Nephron (organoid): Measurements from ENCODE around the gene SLC34A1.
"Not testable (repeated sequence)": the region's sequence is repeated elsewhere in the genome, so short reads cannot be mapped to it uniquely, and the experiment has no call there.

Source experiments
- H3K27ac Mint-ChIP-seq, 3 experiments: 2 replicates each; pipeline ENCODE4 v1.8.0; 2020; ENCODE audit warnings: mixed read lengths in 3 of 3, mild to moderate bottlenecking in 2 of 3, moderate library complexity in 1 of 3
- H3K27me3 Mint-ChIP-seq: 2 replicates; pipeline ENCODE4 v1.8.0; 2021; ENCODE audit warnings: low read depth, mild to moderate bottlenecking, moderate library complexity, mixed read lengths
- H3K36me3 Mint-ChIP-seq: 2 replicates; pipeline ENCODE4 v1.8.0; 2020; ENCODE audit warnings: low read depth, mixed read lengths
- H3K4me1 Mint-ChIP-seq: 2 replicates; pipeline ENCODE4 v1.8.0; 2020; ENCODE audit warnings: mixed read lengths
- H3K4me3 Mint-ChIP-seq, 3 experiments: 2 replicates each; pipeline ENCODE4 v1.8.0; 2020; ENCODE audit warnings: mild to moderate bottlenecking in 3 of 3, mixed read lengths in 3 of 3, moderate library complexity in 2 of 3
- H3K9me3 Mint-ChIP-seq: 2 replicates; pipeline ENCODE4 v1.8.0; 2020; ENCODE audit warnings: mixed read lengths
- CTCF ChIP-seq, 3 experiments: fragments of 200-600 bp; sonication (generic); IDR thresholded peaks; one replicate each; pipeline ENCODE4 v1.5.0; 2021; ENCODE audit warnings: antibody characterized with exemption in 3 of 3; ENCODE audit not compliant: unreplicated experiment in 3 of 3

Gene SLC34A1

GRCh38 chr5:177372034-177372896 lies 12.0 kb upstream of the SLC34A1 start:
- Mint-ChIP-seq H3K27ac (no peak overlapping the region), H3K27me3 (no peaks in the 10 kb centered on the region), H3K4me1 (peaks cover 22% of the 10 kb centered on the region), H3K4me3 (peak overlapping the region; percentile 71 to 78 (median 75)), H3K36me3 (peaks cover 3% of the 10 kb centered on the region), H3K9me3 (no peaks in the 10 kb centered on the region)
- TF ChIP-seq CTCF (IDR thresholded peaks at IDR 0.05; ENCODE audit: unreplicated experiment in 3 of 3), result no peak

GRCh38 chr5:177372910-177373309 lies 11.3 kb upstream of the SLC34A1 start:
- Mint-ChIP-seq H3K4me1 (peaks cover 22% of the 10 kb centered on the region), H3K9me3 (no peaks in the 10 kb centered on the region), H3K36me3 (peaks cover 3% of the 10 kb centered on the region), H3K27me3 (no peaks in the 10 kb centered on the region), H3K4me3 (peak overlapping the region; percentile 11 to 29 (median 16)), H3K27ac (no peak overlapping the region)
- TF ChIP-seq CTCF (IDR thresholded peaks at IDR 0.05; ENCODE audit: unreplicated experiment in 3 of 3), result no peak

GRCh38 chr5:177373806-177374205 lies 10.4 kb upstream of the SLC34A1 start:
- Mint-ChIP-seq H3K36me3 (peaks cover 3% of the 10 kb centered on the region), H3K9me3 (no peaks in the 10 kb centered on the region), H3K27me3 (peaks cover 4% of the 10 kb centered on the region), H3K4me3 (peak overlapping the region in 2 of 3 experiments; percentile 22 to 44), H3K27ac (no peak overlapping the region), H3K4me1 (peaks cover 15% of the 10 kb centered on the region)
- no peak for TF ChIP-seq CTCF (IDR thresholded peaks at IDR 0.05; ENCODE audit: unreplicated experiment in 3 of 3)

GRCh38 chr5:177374211-177374610 lies 10.0 kb upstream of the SLC34A1 start:
- Mint-ChIP-seq H3K27me3 (peaks cover 6% of the 10 kb centered on the region), H3K4me1 (peaks cover 14% of the 10 kb centered on the region), H3K4me3 (peak overlapping the region in 2 of 3 experiments; percentile 9 to 44), H3K9me3 (no peaks in the 10 kb centered on the region), H3K36me3 (peaks cover 3% of the 10 kb centered on the region), H3K27ac (no peak overlapping the region)
- no peak for TF ChIP-seq CTCF (IDR thresholded peaks at IDR 0.05; ENCODE audit: unreplicated experiment in 3 of 3)

- not testable (repeated sequence) for H3K9me3 Mint-ChIP-seq, H3K36me3 Mint-ChIP-seq
- peaks cover 12% of the 10 kb centered on the region for H3K27me3 Mint-ChIP-seq
Observed at GRCh38 chr5:177375516-177375915, 8.7 kb upstream of the SLC34A1 start.

GRCh38 chr5:177376107-177376506 lies 8.1 kb upstream of the SLC34A1 start:
- Mint-ChIP-seq H3K27me3 (peaks cover 14% of the 10 kb centered on the region), H3K36me3 (peaks cover 3% of the 10 kb centered on the region), H3K4me1 (peaks cover 7% of the 10 kb centered on the region), H3K9me3 (no peaks in the 10 kb centered on the region), H3K4me3 (no peak overlapping the region), H3K27ac (peak overlapping the region in 2 of 3 experiments; percentile 79 to 85)
- TF ChIP-seq CTCF (IDR thresholded peaks at IDR 0.05; ENCODE audit: unreplicated experiment in 3 of 3), result no peak

More at GRCh38 chr5:177375516-177375915, 8.7 kb upstream of the SLC34A1 start:
- peak overlapping the region in 1 of 3 experiments; percentile 44 for H3K27ac Mint-ChIP-seq
- not testable (repeated sequence) for H3K4me1 Mint-ChIP-seq, H3K4me3 Mint-ChIP-seq
